Amygdala (tissue), 56 donors: ENCODE data around the gene CNKSR2.
A peak's percentile ranks its signal among the peaks of the same experiment; 100 is the strongest.
"Not testable (repeated sequence)": the region's sequence is repeated elsewhere in the genome, so short reads cannot be mapped to it uniquely, and the experiment has no call there.

Experiments
- DNase-seq, 56 donors: peaks; one replicate each; lab custom pipeline; 2025; lab: John Stamatoyannopoulos, UW

The CNKSR2 gene

DNA sequence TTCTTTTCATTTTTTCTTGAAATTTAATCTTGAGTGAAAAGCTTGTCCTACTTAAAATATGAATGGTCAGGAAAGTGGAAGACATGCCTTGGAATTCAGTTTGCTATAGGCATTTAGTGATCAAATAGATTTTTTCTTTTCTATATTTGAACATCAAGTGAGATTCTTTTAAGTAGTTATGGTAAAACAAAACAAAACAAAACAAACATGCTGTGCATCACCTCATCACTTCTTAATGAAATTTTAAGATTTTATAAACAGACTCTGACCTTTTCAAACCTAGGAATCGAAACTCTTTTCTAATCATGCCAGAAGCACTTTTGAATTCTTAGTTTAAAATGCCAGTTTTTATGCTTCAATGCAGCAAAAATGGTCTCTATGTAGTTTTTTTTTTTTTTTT lies 62.8 kb downstream of the CNKSR2 start:
- DNase-seq: no peak

DNA sequence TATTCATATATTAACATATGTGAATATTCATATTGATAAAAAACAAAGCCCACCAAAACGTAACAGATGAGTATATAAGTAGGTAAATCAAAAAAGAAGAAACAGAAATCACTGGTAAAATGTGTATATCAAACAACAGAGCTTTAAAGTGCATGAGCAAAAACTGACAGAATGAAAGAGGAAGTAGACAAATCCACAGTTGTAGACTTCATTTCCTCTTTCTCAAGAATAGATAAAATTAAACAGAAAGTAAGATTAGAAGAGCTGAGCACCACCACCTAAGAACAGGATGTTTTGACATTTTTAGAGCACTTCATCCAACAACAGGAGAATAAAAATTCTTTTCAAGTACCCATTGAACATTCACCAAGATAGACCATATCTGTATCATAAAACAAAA lies 64.6 kb downstream of the CNKSR2 start:
- no peak for DNase-seq

DNA sequence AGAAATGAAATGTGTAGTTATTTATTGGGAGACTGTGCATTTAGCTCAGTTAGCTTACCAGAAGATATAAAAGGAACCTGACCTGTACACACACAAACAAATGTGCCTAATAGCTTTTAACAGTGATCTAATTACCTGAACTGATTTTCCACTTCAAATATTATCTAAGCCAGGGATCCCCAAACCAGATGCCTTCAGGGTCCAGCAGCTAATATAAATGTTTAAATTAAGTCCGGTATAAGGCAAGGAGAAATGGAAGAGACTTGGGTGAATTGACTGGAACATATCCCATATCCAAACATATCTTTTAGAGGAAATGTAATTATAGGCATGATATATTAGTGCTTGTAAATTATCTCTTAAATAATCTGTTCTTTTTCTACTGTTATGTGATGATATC lies 66.7 kb downstream of the CNKSR2 start:
- no peak for DNase-seq

DNA sequence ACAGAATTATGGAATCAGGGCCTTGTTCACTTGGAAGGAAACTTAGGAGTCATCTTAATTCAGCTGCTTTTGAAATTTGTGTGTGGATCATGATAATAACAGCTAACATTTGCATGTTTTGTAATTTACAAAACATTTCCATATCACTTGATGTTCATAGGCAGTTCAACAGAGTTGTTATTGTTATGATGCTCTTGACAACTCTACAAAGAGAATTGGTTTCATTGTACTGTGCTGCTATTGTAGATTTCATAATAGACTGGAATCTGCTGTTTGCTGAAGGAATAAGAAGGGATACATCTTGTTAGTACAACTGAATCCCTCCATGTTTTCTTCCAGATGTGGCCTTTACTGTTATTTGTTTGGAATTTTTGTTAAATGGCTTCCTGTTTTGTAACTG lies 83.5 kb downstream of the CNKSR2 start:
- DNase-seq: no peak

DNA sequence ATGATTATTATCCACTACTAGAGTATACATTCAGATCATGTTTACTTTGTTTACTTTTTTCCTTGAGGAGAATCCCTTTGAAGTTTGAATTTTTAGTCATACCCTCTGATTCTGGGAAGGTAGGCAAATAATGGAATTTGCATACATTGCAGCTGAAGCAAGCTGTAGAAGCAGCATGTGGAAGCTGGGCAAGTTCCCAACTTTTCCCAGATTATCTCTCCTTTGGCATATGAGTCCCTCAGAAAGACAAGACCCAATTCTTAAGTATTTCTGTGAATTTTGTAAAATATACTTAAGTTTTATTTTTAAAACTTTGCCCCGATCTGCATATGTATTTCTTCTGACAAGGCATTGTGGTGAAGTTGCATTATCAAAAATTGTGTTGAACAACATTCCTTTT lies 94.9 kb downstream of the CNKSR2 start:
- no peak for DNase-seq

DNA sequence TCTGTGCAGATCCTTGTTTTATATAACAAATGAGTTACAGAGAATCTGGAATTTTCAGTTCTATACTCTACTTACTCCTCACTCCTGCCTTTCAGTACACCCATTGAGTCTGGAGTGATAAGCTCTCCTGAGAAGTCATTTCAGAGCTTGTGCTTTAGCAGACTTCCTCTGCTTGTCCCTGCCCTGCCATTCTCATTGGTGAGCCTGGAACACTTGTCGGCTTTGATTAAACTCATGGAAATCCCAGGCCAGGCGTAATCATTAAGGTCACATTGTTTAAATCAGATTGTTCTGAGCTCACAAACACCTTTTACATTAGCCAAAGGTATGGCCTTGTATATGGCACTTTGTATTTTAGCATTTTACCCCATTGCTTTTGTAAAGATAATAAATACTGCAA lies 102.7 kb downstream of the CNKSR2 start:
- DNase-seq: no peak

DNA sequence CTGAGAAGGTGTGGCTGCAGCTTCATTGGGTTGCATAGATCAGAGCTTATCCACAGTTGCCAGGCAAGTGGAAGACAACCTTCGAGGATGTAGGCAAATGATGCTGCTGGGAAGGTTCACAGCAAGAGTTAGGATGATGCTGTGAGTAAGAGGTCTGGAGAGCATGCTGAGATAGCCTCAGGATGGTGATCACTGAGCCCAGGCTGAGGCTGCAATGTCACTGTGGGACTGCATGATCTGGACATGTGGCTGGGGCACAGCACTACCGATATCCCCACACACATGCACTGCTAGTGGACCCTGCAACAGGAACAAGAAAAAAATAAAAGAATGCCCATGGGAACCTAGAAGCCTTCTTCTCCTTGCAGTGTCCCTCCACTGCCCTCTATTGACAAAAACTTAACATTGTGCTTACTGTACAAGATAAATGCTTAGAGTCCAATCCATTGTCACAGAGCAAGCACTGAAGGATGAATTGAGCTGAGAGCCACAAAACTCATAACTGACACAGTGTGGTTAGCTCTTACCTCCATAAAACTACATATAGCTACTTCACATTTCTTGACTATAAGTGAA lies 105.6 kb downstream of the CNKSR2 start:
- peak in 2 of 56 donors; percentile 0 to 1 for DNase-seq

DNA sequence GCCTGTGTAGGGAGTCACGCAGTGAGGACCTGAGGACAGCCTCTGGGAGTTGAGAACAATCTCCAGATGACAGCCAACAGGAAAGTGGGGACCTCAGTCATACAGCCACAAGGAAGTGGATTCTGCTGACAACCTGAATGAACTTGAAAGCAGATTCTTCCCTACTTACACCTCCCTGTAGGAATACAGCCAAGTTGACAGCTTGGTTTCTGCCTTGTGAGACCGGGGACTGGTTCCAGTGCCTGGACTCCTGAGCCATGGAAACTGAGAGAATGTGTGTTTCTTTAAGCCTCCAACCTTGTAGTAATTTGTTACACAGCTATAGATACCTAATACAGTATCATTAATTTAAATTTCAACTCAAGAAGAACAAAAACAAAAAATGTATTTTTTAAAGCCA lies 107.5 kb downstream of the CNKSR2 start:
- DNase-seq: no peak

DNA sequence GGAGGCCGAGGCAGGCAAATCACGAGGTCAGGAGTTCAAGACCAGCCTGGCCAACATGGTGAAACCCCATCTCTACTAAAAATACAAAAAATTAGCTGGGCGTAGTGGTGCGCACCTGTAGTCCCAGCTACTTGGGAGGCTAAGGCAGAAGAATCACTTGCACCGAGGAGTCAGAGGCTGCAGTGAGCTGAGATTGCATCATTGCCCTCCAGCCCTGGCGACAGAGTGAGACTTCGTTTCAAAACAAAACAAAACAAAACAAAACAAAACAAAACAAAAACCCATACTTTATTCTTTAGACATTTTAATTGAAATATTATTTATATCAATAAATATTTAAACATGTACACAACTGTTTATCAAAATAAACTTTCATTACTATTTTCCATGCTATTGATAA lies 109.8 kb downstream of the CNKSR2 start:
- not testable (repeated sequence) for DNase-seq

DNA sequence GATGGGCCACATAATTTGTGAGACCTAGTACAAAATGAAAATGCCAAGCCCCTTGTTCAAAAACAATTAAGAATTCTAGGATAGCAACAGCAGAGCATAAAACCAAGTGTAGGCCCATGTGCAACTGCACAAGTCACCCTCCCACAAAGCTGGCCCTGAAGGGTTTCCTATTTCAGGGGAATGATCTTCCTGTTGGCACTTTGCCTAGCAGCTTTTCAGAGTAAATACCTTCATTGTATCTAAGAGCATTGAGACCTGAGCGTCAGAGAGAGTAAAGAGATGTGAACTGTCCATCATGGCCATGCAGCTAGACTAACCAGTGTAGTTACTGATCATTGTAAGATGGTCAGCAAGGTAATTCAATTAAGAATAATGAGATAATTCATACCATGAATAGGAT lies 113.6 kb downstream of the CNKSR2 start:
- no peak for DNase-seq

DNA sequence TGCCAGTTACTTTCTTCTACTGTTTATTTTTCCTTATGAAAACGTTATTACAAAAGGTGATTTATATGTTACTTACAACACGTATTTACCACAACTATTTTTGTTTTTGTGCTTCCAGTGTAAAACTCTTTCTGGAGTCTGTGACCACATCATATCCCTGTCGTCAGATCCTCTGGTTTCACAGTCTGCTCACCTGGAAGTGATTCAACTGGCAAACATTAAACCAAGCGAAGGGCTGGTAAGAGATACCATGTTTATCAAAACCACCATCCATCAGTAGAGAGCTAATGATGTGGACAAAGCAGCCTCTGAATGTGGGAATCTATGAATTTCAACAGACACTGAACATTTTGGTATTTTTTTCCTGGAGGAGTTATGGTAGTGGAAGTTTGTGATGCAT lies 116.1 kb downstream of the CNKSR2 start:
- DNase-seq: no peak

DNA sequence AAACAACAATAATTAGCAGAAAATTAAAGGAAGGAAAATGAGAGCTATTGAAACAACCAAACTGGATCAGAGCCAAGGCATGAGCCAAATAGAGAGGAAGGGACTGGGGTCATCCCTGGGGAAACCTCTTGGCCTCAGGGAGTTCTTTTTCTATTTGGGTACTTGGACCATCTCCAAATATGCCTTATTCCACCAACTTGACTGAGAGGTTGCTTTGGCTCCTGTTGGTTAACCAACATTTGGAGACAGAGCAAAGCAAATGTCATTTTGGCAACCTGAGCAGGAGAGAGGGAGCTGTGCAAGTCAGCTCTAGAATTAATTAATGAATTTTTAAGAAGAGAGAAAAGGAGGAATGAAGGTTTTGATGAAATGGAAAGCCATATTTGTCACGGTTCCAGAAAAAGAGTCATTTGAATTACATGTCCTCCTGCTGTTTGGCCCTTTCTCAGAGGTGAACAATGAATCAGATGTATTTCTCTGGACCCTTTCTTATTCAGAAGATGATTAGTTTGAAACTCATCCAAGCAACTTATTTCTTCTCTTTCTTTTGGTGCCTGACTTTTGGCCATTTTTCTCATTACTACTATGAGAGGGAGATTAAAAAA lies 119.1 kb downstream of the CNKSR2 start:
- no peak for DNase-seq

DNA sequence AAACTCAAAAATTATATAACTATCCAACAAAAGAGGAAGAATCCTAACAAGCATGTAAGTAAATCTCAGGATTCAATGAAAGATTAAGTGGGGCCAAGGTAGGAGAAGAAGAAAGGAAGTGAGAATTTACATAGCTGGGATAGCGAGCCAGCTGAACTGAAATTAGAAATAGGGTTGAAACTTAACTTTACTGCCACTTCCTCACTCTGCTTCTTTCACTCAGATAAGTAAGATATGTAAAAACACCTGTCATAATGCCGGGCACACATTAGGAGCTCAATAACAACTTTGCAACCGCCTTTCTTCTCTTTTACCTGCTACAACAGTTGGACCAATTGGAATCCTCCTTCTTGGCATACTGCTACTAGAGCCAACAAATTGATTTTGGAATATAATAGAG lies 129.4 kb downstream of the CNKSR2 start:
- no peak for DNase-seq

DNA sequence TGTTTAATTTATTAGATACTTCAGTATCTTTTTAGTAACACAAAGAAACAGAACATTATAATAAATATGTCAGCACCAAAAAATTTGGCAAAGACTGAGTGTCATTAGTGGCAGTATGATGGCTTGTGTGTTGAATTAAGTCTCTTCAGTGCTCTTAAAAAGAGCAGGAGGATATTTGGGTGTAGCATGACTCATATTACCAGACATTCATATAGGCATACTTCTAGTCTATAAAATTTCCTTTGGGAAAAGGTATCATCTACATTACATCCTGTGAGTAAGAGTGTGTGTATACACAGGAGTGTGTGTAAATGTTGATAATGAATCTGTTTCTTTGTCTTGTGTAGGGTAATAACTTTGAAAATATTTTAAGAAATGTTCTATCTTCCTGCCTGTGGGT lies 135.7 kb downstream of the CNKSR2 start:
- no peak for DNase-seq

DNA sequence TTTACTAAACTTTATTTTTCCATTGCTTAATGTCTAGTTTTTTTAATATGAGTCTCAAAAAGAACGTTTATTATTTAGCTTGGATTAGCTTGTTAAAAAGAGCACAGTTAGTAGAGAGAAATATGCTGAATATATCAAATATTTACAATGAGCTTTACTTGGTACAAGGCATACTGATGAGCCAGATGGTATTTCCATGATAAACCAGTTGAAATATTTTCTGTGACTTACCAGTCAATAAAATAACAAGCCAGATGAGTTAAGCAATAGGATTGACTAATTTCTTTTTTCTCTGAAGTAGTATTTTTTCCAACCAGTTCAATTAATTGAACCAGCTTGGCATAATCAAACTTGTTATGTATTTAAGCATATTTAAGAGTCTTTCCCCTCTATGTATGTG lies 149.8 kb downstream of the CNKSR2 start:
- DNase-seq: no peak

DNA sequence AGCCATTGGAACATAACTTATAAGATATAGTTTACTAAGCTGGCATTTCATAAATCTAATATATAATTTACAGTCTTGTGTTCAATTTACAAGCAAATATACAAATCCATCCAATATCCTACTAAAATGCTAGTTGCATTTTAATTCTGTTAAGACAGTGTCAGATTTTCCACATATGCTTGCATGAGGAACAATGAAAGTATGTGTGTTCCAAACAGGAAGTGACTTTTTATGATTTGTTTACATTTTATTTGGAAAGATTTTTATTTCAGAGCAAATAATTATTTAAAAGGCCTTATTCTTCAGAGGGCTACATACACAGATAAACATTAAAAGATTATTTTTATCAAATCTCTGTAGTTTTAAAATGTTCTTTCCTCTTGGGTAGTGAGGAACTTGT lies 153.9 kb downstream of the CNKSR2 start:
- no peak for DNase-seq

DNA sequence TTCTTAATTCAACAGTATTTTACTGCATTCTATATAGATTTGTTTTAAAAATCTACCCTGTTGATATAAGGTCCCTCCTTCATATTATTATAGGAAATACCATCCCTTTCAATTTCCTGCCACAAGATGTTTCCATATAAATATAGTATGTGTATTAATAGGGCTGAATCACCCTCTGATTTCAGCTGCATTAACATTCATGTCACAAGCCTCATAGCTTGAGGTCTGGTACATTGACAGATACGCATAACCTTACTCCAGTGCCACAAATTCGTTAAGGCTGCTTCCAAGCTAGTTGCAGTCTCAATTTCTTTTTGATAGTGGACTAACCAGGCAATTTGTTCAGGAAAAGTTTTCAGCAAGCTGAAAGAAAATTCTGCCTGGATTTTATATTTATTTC lies 155.6 kb downstream of the CNKSR2 start:
- DNase-seq: no peak

DNA sequence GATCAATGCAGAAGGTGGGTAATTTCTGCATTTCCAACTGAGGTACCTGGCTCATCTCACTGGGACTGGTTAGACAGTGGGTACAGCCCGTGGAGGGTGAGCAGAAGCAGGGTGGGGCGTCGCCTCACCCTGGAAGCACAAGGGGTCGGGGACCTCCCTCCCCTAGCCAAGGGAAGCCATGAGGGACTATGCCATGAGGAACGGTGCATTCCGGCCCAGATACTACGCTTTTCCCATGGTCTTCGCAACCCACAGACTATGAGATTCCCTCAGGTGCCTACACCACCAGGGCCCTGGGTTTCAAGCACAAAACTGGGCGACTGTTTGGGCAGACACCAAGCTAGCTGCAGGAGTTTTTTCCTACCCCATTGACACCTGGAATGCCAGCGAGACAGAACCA lies 170.4 kb downstream of the CNKSR2 start:
- DNase-seq: not testable (repeated sequence)

DNA sequence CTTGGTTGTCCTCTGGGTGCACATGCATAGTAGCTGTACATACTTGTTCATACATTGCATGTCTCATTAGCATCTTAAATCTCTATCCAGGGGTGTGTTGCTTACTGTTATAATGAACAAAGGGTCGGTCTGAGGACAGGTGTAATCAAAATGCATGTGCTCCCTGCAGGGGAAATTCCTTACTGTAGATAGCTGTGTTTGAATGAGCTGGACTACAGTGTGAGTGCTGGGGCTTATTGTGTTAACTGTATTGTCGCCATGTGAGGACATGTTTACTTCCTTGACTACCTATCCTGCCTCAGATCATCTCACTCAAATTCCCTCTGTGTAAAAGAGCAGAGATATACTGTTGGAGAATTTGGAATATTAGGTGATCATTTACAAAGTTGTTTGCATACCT lies 185.2 kb downstream of the CNKSR2 start:
- no peak for DNase-seq

DNA sequence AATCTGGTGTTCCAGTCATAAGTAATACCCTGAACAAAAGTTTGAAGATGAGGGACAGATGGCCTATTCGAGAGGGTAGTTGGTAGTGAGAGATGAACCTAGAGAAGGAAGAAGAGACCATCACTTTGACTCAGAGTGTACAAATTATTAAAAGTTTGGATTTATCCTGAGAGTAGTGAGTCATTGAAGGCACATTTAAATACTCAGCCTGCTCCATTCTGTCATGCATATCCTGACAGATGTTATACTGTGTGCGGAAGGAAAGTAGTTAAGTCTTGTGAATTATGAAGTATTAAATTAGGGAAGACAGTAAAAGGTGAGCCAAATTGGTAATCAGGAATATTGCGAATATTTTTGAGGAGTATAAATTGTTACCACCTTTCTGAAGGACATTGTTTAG lies 190.8 kb downstream of the CNKSR2 start:
- no peak for DNase-seq

DNA sequence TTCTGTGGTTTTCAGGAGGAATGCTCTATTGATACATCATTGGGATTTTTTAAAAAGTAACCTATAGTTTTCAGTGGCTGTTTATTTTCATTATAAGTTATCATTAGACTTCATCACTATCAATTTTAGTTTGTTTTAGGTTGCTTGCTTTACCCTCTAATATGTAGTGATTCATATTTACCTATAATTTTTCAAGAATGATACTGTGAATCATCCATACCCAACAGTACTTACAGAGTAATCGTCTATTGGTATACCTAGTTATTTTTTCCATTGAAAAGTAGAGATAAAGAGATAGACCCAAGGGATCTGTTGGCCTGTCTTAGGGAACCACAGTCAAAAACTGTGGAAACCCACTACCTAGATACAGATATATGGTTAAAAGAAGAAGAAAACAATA lies 200.6 kb downstream of the CNKSR2 start:
- DNase-seq: no peak

DNA sequence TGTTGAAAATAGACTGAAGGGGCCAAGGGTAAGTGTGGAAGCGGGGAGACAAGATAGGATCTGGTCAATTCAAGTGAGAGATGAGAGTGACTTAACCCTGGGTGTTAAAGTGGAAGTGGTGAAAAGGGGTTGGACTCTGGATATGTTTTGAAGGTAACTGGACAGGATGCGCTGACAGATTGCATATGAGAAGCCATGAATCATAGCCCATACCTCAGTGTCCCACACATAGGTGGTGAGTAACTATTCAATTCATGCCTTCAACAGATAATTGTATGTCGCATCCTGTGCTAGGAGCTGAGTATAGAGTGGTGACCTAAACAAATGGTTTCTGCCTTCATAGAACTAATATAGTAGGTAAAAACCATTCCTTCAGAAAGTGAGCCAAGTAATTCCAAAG lies 207.3 kb downstream of the CNKSR2 start:
- DNase-seq: no peak

DNA sequence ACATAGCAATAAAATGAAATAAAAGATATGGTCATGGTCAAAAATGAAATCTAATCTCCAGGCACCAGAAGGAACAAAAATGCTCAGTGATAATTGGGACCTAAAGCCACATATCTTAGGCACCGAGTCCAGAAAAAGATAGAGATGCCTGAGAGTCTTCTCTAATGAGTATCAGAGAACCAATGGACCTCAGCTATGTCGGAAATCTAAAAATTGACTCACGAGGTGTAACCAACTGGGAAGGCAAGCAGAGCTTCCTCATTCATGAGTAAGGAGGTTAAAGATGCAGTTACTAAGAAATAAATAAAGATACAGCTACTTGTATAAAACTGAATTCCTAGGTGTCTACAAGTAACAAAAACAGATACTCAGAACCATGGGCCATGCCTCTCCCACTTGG lies 211.8 kb downstream of the CNKSR2 start:
- no peak for DNase-seq
